ENCODE measurements around the gene CFAP90. TPM values are rescaled to one million over a fixed set of nuclear protein-coding genes. Genes with fewer than 3 reads are reported as not detected.

Gene CFAP90
- total RNA-seq, 1 donor from 2014 or later = 10.7 TPM

GRCh38 chr5:7886849-7887475, 36.0 kb upstream of the CFAP90 start:
- intact Hi-C loops (cut with DNase I) = no loop called here
- Histone ChIP-seq H3K36me3 (peaks cover 95% of the 10 kb centered on the region), H3K27me3 (ENCODE audit: low read depth) (no peaks in the 10 kb centered on the region), H3K27ac (no peak overlapping the region), H3K9me3 (no peaks in the 10 kb centered on the region), H3K4me1 (peaks cover 31% of the 10 kb centered on the region), H3K4me3 (no peak overlapping the region)
- peak; percentile 41 for TF ChIP-seq CTCF (IDR thresholded peaks at IDR 0.05)
- ATAC-seq = peak in 1 of 2 donors; percentile 17
- DNase-seq = no peak

DNA sequence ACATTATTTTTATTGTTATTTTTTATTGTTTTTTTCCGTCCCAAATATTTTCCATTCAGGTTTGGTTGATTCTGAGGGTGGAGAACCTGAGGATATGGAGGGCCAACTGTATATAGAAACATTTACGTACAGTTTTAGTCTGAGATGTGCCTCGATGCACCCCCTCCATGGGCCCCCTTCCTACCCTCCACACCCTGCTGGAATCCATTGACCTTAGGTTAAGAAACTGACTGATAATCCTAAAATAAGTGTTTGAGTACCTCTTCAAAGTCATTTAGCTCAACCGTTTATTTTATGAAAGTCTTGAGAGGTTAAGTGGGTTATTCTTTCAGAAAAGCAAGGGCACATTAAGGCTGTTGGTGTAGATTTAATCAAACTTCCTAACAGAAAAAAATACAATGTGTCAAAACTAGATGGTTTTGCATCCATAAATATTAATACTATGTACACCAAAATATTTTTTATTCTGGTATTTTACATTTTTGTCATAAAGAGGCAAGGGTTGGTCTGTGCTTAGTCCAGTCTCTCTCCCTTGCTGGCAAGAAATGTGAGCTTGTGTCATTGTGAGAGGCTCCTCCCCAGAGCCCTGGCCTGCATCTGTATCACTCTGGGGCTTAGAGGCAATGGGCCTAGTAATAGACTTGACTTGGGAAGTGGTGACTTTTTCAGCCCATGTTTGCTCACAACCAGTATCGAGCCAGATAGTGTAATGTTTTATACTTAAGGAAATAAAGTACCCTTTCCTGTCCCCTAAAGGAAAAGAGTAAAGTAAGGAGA, 33.7 kb upstream of the CFAP90 start:
- peak; percentile 80 to 85 for ATAC-seq
- DNase-seq = peak; percentile 50
- H3K27ac ChIP-seq = peak overlapping the region; percentile 44
- no peaks in the 10 kb centered on the region for H3K27me3 ChIP-seq (ENCODE audit: low read depth)
- H3K9me3 ChIP-seq = no peaks in the 10 kb centered on the region
- TF ChIP-seq CTCF (IDR thresholded peaks at IDR 0.05) = no peak
- peaks cover 95% of the 10 kb centered on the region for H3K36me3 ChIP-seq
- H3K4me1 ChIP-seq = peaks cover 32% of the 10 kb centered on the region
- intact Hi-C loops (cut with DNase I) = no loop called here
- H3K4me3 ChIP-seq = no peak overlapping the region

DNA sequence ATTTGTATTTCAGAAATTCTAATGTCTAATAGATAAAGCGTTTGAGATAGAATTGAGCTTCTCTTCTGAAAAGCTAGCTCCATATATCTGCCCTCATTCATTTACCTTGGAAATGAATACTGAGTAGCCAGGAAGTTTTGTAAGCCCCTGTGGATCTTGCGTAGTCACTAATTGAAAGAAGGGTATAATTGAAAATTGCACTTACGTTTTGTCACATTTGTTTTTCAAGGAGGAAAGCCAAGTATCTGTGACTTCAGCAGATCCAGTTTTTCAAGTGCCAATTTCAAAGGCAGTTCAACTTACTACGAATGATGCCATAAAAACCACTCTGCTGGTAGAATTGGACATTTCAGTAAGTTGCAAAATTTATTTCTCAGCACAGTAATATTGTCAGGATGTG, 32.0 kb upstream of the CFAP90 start:
- Histone ChIP-seq H3K9me3 (no peaks in the 10 kb centered on the region), H3K27ac (no peak overlapping the region), H3K4me3 (no peak overlapping the region), H3K27me3 (ENCODE audit: low read depth) (no peaks in the 10 kb centered on the region), H3K36me3 (peaks cover 95% of the 10 kb centered on the region), H3K4me1 (peaks cover 40% of the 10 kb centered on the region)
- intact Hi-C loops (cut with DNase I) = no loop called here
- TF ChIP-seq CTCF (IDR thresholded peaks at IDR 0.05) = no peak
- DNase-seq (no peak), ATAC-seq (peak; percentile 25 to 45)

DNA sequence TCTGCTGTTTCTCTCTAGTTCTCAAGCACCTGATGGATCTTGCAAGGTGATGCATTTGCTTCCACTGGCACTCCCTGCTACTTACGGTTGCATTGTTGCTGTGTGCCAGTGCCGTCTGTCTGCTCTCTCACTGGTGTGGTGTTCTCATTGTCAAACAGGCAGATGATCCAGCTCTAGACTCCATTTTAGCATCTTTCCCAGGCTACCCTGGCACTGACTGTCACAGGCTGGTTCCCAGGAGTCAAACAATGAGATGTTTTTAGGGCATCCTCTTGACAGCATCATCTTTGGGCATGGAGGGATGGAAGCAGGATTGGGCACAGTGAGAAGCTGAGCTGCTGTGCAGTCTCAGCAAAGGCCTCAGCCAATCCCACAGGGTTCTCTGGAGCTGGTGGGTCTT, 30.9 kb upstream of the CFAP90 start:
- peaks cover 100% of the 10 kb centered on the region for H3K36me3 ChIP-seq
- H3K27me3 ChIP-seq (ENCODE audit: low read depth) = no peaks in the 10 kb centered on the region
- peaks cover 50% of the 10 kb centered on the region for H3K4me1 ChIP-seq

DNA sequence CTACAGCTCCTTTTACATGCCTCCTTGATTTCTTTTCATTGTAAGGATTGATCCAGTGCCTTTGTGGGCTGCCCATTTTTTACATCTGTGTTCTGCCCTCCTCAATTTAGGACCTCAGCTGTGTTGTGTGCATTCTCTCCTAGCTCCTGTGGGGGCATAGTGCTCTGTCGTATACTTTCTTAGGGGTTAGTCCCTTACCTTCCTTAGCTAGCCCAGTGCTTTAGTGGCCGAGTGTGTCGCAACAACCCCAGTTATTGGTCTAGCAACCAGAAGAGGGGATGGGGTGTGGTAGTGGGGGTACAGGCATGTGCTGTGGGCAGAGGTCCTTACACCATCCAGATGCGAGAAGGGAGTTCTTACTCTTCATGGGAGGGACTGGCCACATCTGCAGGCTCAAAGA, 30.2 kb upstream of the CFAP90 start:
- Histone ChIP-seq H3K9me3 (no peaks in the 10 kb centered on the region), H3K36me3 (peaks cover 100% of the 10 kb centered on the region), H3K4me1 (peaks cover 48% of the 10 kb centered on the region), H3K27me3 (ENCODE audit: low read depth) (no peaks in the 10 kb centered on the region), H3K4me3 (no peak overlapping the region), H3K27ac (no peak overlapping the region)
- no peak for TF ChIP-seq CTCF (IDR thresholded peaks at IDR 0.05)
- intact Hi-C loops (cut with DNase I) = no loop called here
- no peak for ATAC-seq
- no peak for DNase-seq

More for the DNA sequence above, 30.9 kb upstream of the CFAP90 start:
- no peak for ATAC-seq
- intact Hi-C loops (cut with DNase I) = no loop called here
- DNase-seq = no peak
- Histone ChIP-seq H3K27ac (no peak overlapping the region), H3K4me3 (no peak overlapping the region), H3K9me3 (no peaks in the 10 kb centered on the region)
- TF ChIP-seq CTCF (IDR thresholded peaks at IDR 0.05) = no peak

Measured in lower lobe of right lung (tissue), 2 donors.